T-helper 17 cell (primary cell): Measurements from ENCODE around the gene OR4E1. TPM values are rescaled to one million over a fixed set of nuclear protein-coding genes. Genes with fewer than 3 reads are reported as not detected.
"Not testable (repeated sequence)": the region's sequence is repeated elsewhere in the genome, so short reads cannot be mapped to it uniquely, and the experiment has no call there.

ENCODE experiments used
- ATAC-seq: fragments of 150-1000 bp; cut with Tn5 transposase; 2 replicates; pipeline ENCODE4 v1.10.0; 2021; ENCODE audit warnings: mild to moderate bottlenecking, moderate library complexity
- DNase-seq, 3 donors: peaks; one replicate each; pipeline versions ENCODE4 v3.0.0 to v3.0.0-alpha.2; 2020 to 2021
- H3K9me3 ChIP-seq: one replicate; pipeline ENCODE4 v1.7.0; 2013; ENCODE audit warnings: low read length, mild to moderate bottlenecking; ENCODE audit not compliant: control insufficient read depth, poor library complexity, severe bottlenecking
- H3K27ac Mint-ChIP-seq: one replicate; pipeline ENCODE4 v1.8.0; 2022; ENCODE audit warnings: mild to moderate bottlenecking, moderate library complexity, mixed read lengths
- H3K27me3 Mint-ChIP-seq: one replicate; pipeline ENCODE4 v1.8.0; 2022; ENCODE audit warnings: mixed read lengths
- H3K36me3 Mint-ChIP-seq: one replicate; pipeline ENCODE4 v1.8.0; 2022; ENCODE audit warnings: low read depth, mixed read lengths
- H3K4me1 Mint-ChIP-seq: one replicate; pipeline ENCODE4 v1.8.0; 2022; ENCODE audit warnings: mild to moderate bottlenecking, mixed read lengths
- H3K4me3 Mint-ChIP-seq: one replicate; pipeline ENCODE4 v1.8.0; 2022; ENCODE audit warnings: mild to moderate bottlenecking, moderate library complexity, mixed read lengths
- total RNA-seq, 4 donors: library from RNA in 2 of 4; stranded (reverse) in 2 of 4; gene quantifications; one replicate each; pipeline ENCODE4 v1.2.3 and lab custom pipeline; 2022 to 2026

OR4E1 gene
- total RNA-seq, 2 donors from 2014 or later: 0.07 TPM; not detected in 1

GRCh38 chr14:21634840-21635239, 38.8 kb downstream of the OR4E1 start, which contains the start of gene OR10G2:
Gene OR10G2 (minus strand): TSS chr14:21634940. CDS start chr14:21634842, 98 bp downstream.
- H3K36me3 Mint-ChIP-seq: peaks cover 2% of the 10 kb centered on the region
- DNase-seq (no peak), ATAC-seq (no peak)
- H3K4me1 Mint-ChIP-seq: no peaks in the 10 kb centered on the region
- H3K9me3 ChIP-seq: no peaks in the 10 kb centered on the region
- H3K27me3 Mint-ChIP-seq: peaks cover 40% of the 10 kb centered on the region
- H3K4me3 Mint-ChIP-seq: no peak within 1 kb of the TSS
- H3K27ac Mint-ChIP-seq: no peak within 1 kb of the TSS

GRCh38 chr14:21631084-21631483, 42.5 kb downstream of the OR4E1 start:
- peaks cover 54% of the 10 kb centered on the region for H3K27me3 Mint-ChIP-seq
- DNase-seq (no peak), ATAC-seq (no peak)
- no peak overlapping the region for H3K27ac Mint-ChIP-seq
- H3K4me1 Mint-ChIP-seq: no peaks in the 10 kb centered on the region
- no peak overlapping the region for H3K4me3 Mint-ChIP-seq
- peaks cover 2% of the 10 kb centered on the region for H3K36me3 Mint-ChIP-seq
- no peaks in the 10 kb centered on the region for H3K9me3 ChIP-seq

GRCh38 chr14:21630503-21630902, 43.1 kb downstream of the OR4E1 start:
- ATAC-seq, H3K27ac Mint-ChIP-seq, H3K36me3 Mint-ChIP-seq, H3K4me1 Mint-ChIP-seq, H3K4me3 Mint-ChIP-seq, DNase-seq, H3K9me3 ChIP-seq: not testable (repeated sequence)
- H3K27me3 Mint-ChIP-seq: peaks cover 56% of the 10 kb centered on the region

DNA sequence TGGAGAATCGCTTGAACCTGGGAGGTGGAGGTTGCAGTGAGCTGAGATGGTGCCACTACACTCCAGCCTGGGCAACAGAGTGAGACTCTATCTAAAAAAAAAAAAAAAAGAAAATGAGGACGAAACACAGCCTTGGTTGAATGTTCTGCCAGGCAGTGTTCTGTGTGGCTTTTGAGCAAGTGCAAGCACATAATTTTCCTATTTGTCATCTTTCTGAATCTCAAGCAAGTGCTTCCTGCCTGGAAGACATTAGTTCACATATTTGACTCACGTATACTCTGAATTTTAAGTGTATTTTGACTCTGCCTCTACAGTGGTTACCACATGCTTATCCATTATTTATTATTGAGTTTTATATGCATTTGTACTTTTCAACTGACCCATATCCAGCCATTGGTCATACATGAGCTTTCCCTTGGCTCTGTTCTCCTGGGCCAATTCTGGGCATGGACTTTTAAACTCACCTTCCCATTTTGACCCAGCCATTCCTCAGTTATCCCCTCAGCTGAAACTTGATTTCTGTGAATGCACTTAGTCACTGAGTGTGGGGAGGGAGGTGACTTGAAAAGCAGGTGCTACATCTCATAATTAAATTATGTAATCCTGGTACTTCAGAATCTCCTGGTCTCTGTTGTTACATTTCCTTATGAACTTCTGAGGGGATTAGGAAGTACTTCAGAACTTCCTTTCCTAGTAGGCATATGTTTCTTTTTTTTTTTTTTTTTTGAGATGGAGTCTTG, 47.0 kb downstream of the OR4E1 start:
- Mint-ChIP-seq H3K27me3 (peaks cover 49% of the 10 kb centered on the region), H3K4me1 (no peaks in the 10 kb centered on the region), H3K36me3 (peaks cover 2% of the 10 kb centered on the region), H3K27ac (no peak overlapping the region), H3K4me3 (no peak overlapping the region)
- ATAC-seq (no peak), DNase-seq (no peak)
- no peaks in the 10 kb centered on the region for H3K9me3 ChIP-seq

Other genes with a start within 250 kb of the OR4E1 start
- gene CHD8, start 217.7 kb downstream of the OR4E1 start, total RNA-seq: 100 to 1,000 TPM; 128 to 131 TPM
- gene RAB2B, start 196.9 kb downstream of the OR4E1 start, total RNA-seq: 10 to 100 TPM; 35.3 to 42.6 TPM
- gene TOX4, start 196.6 kb downstream of the OR4E1 start, total RNA-seq: 100 to 1,000 TPM in 1 of 2 donors, 10 to 100 TPM in 1; 97.3 to 110 TPM
- 10 to 100 TPM; 42.3 to 46.5 TPM for gene METTL3, start 162.5 kb downstream of the OR4E1 start, total RNA-seq
- 1 to 10 TPM; 1.9 to 2.1 TPM for gene SALL2, start 147.5 kb downstream of the OR4E1 start, total RNA-seq
- gene OR10G3, start 93.7 kb downstream of the OR4E1 start, total RNA-seq: not detected
- gene OR10G2, start 38.9 kb downstream of the OR4E1 start, total RNA-seq: not detected
- gene OR4E2, start 20.0 kb downstream of the OR4E1 start, total RNA-seq: not detected